Endothelial cell (in vitro differentiated cells): ENCODE results near the gene PARD3B. TPM values are rescaled to one million over a fixed set of nuclear protein-coding genes. Genes with fewer than 3 reads are reported as not detected.

Experiments
- DNase-seq: peaks from one replicate; pipeline ENCODE4 v3.0.0; 2021; ENCODE audit warnings: low spot score
- H3K27ac Mint-ChIP-seq: one replicate; pipeline ENCODE4 v1.8.0; 2021; ENCODE audit warnings: mixed read lengths, inconsistent platforms; ENCODE audit not compliant: unreplicated experiment
- H3K27me3 Mint-ChIP-seq: one replicate; pipeline ENCODE4 v1.8.0; 2021; ENCODE audit warnings: mild to moderate bottlenecking, moderate library complexity, mixed read lengths, inconsistent platforms; ENCODE audit not compliant: unreplicated experiment
- H3K36me3 Mint-ChIP-seq: one replicate; pipeline ENCODE4 v1.8.0; 2021; ENCODE audit warnings: mild to moderate bottlenecking, low read depth, mixed read lengths, inconsistent platforms; ENCODE audit not compliant: unreplicated experiment
- H3K4me1 Mint-ChIP-seq: one replicate; pipeline ENCODE4 v1.8.0; 2021; ENCODE audit warnings: mild to moderate bottlenecking, mixed read lengths, inconsistent platforms; ENCODE audit not compliant: unreplicated experiment
- H3K4me3 Mint-ChIP-seq: one replicate; pipeline ENCODE4 v1.8.0; 2021; ENCODE audit warnings: mild to moderate bottlenecking, mixed read lengths, inconsistent platforms; ENCODE audit not compliant: unreplicated experiment
- H3K9me3 Mint-ChIP-seq: one replicate; pipeline ENCODE4 v1.8.0; 2021; ENCODE audit warnings: mixed read lengths, inconsistent platforms; ENCODE audit not compliant: unreplicated experiment
- CTCF ChIP-seq: fragments of 200-600 bp; sonication (generic); IDR thresholded peaks from one replicate; pipeline ENCODE4 v1.5.0; 2021; ENCODE audit warnings: antibody characterized with exemption; ENCODE audit not compliant: unreplicated experiment
- total RNA-seq: library from RNA; stranded (reverse); fragmentation: NEBNext Ultra II Directional; extraction: Animal tissue kit (Norgen Biotek cat#: 25700); gene quantifications from one replicate; pipeline ENCODE4 v1.2.1, GENCODE V29; 2021; ENCODE audit not compliant: unreplicated experiment

Gene PARD3B
- total RNA-seq, 1 donor from 2014 or later, result 17.4 TPM

GRCh38 chr2:205030695-205031094 lies 485.4 kb downstream of the PARD3B start:
- H3K36me3 Mint-ChIP-seq, result no peaks in the 10 kb centered on the region
- TF ChIP-seq CTCF, result no peak
- H3K4me1 Mint-ChIP-seq, result peaks cover 4% of the 10 kb centered on the region
- no peaks in the 10 kb centered on the region for H3K9me3 Mint-ChIP-seq
- no peak for DNase-seq
- peaks cover 3% of the 10 kb centered on the region for H3K27me3 Mint-ChIP-seq
- H3K4me3 Mint-ChIP-seq, result no peak overlapping the region
- H3K27ac Mint-ChIP-seq, result no peak overlapping the region

- Mint-ChIP-seq H3K4me1 (no peaks in the 10 kb centered on the region), H3K27me3 (peaks cover 3% of the 10 kb centered on the region), H3K4me3 (no peak overlapping the region), H3K27ac (no peak overlapping the region), H3K9me3 (no peaks in the 10 kb centered on the region), H3K36me3 (no peaks in the 10 kb centered on the region)
- no peak for TF ChIP-seq CTCF
- DNase-seq, result no peak
Measured at GRCh38 chr2:205032093-205032551, 486.8 kb downstream of the PARD3B start.

- Mint-ChIP-seq H3K27me3 (peaks cover 2% of the 10 kb centered on the region), H3K4me3 (no peak overlapping the region), H3K36me3 (no peaks in the 10 kb centered on the region), H3K4me1 (no peaks in the 10 kb centered on the region), H3K9me3 (no peaks in the 10 kb centered on the region), H3K27ac (no peak overlapping the region)
- no peak for TF ChIP-seq CTCF
- no peak for DNase-seq
Measured at GRCh38 chr2:205033431-205033830, 488.2 kb downstream of the PARD3B start.

- no peaks in the 10 kb centered on the region for H3K36me3 Mint-ChIP-seq
- no peaks in the 10 kb centered on the region for H3K27me3 Mint-ChIP-seq
- no peak for TF ChIP-seq CTCF
- no peaks in the 10 kb centered on the region for H3K4me1 Mint-ChIP-seq
- H3K9me3 Mint-ChIP-seq, result no peaks in the 10 kb centered on the region
- H3K4me3 Mint-ChIP-seq, result no peak overlapping the region
- no peak for DNase-seq
- no peak overlapping the region for H3K27ac Mint-ChIP-seq
Measured at GRCh38 chr2:205034034-205034433, 488.8 kb downstream of the PARD3B start.

- no peaks in the 10 kb centered on the region for H3K27me3 Mint-ChIP-seq
- no peaks in the 10 kb centered on the region for H3K9me3 Mint-ChIP-seq
- H3K36me3 Mint-ChIP-seq, result no peaks in the 10 kb centered on the region
- DNase-seq, result no peak
- H3K27ac Mint-ChIP-seq, result no peak overlapping the region
- H3K4me1 Mint-ChIP-seq, result no peaks in the 10 kb centered on the region
- TF ChIP-seq CTCF, result no peak
- no peak overlapping the region for H3K4me3 Mint-ChIP-seq
Measured at GRCh38 chr2:205040323-205040722, 495.0 kb downstream of the PARD3B start.
